Peyer's patch (tissue), 4 donors: ENCODE data around the gene RGS7BP. TPM values are rescaled to one million over a fixed set of nuclear protein-coding genes. Genes with fewer than 3 reads are reported as not detected.

Source experiments
- DNase-seq, 3 donors: peaks; one replicate each; pipeline ENCODE4 v3.0.0-alpha.2; 2017 to 2019
- H3K27ac ChIP-seq, 4 donors: fragments of 200-600 bp; sonication (generic); one replicate each; pipeline ENCODE4 v1.5.1; 2016 to 2019
- H3K27me3 ChIP-seq, 2 donors: fragments of 200-600 bp; sonication (generic); one replicate each; pipeline ENCODE4 v1.5.1; 2019
- H3K36me3 ChIP-seq, 3 donors: fragments of 200-600 bp; sonication (generic); one replicate each; pipeline ENCODE4 v1.5.1; 2016 to 2019
- H3K4me1 ChIP-seq, 4 donors: fragments of 200-600 bp; sonication (generic); one replicate each; pipeline ENCODE4 v1.5.1; 2016 to 2019
- H3K4me3 ChIP-seq, 4 donors: fragments of 200-600 bp; sonication (generic); 1 replicate in 3 of 4; 2 replicates in 1 of 4; pipeline ENCODE4 v1.5.1; 2016 to 2019; ENCODE audit warnings: mild to moderate bottlenecking in 1 of 4
- H3K9me3 ChIP-seq, 4 donors: fragments of 200-600 bp; sonication (generic); one replicate each; pipeline ENCODE4 v1.5.1; 2016 to 2019; ENCODE audit warnings: mild to moderate bottlenecking in 1 of 4
- CTCF ChIP-seq, 6 experiments: fragments of 450-650 bp in 4 of 6; fragments of 200-600 bp in 2 of 6; sonication (generic) in 1 of 6; IDR thresholded peaks; one replicate each; pipeline ENCODE4 v1.5.1; 2017 to 2019; ENCODE audit warnings: antibody characterized with exemption in 6 of 6, mild to moderate bottlenecking in 3 of 6, moderate library complexity in 1 of 6
- POLR2A ChIP-seq, 2 donors: fragments of 450-650 bp; IDR thresholded peaks; one replicate each; pipeline ENCODE4 v1.5.1; 2017; ENCODE audit warnings: antibody characterized with exemption in 2 of 2, mild to moderate bottlenecking in 2 of 2, moderate library complexity in 2 of 2
- total RNA-seq, 4 donors: library from RNA; depleted of rRNA; stranded (reverse); fragments of >200 nt; gene quantifications; one replicate each; pipeline ENCODE4 v1.1.0, GENCODE V29; 2016

RGS7BP gene
- total RNA-seq, 4 donors from 2014 or later = 0.35 to 2.5 (median 1.2) TPM

GRCh38 chr5:64509828-64510227 is 4.0 kb downstream of the RGS7BP start:
- Histone ChIP-seq H3K4me3 (no peak overlapping the region), H3K4me1 (peaks cover 0 to 5% (median 0%) of the 10 kb centered on the region in 4 donors), H3K36me3 (no peaks in the 10 kb centered on the region), H3K27ac (no peak overlapping the region), H3K27me3 (no peaks in the 10 kb centered on the region), H3K9me3 (no peaks in the 10 kb centered on the region)
- DNase-seq = no peak
- TF ChIP-seq CTCF (IDR thresholded peaks at IDR 0.05) (no peak), POLR2A (IDR thresholded peaks at IDR 0.05) (no peak)

GRCh38 chr5:64513492-64513891 is 7.7 kb downstream of the RGS7BP start:
- H3K4me1 ChIP-seq = no peaks in the 10 kb centered on the region
- no peaks in the 10 kb centered on the region for H3K36me3 ChIP-seq
- H3K27ac ChIP-seq = no peak overlapping the region
- H3K9me3 ChIP-seq = no peaks in the 10 kb centered on the region
- no peaks in the 10 kb centered on the region for H3K27me3 ChIP-seq
- no peak overlapping the region for H3K4me3 ChIP-seq
- DNase-seq = no peak
- TF ChIP-seq CTCF (IDR thresholded peaks at IDR 0.05) (no peak), POLR2A (IDR thresholded peaks at IDR 0.05) (no peak)

- Histone ChIP-seq H3K36me3 (no peaks in the 10 kb centered on the region), H3K27ac (no peak overlapping the region), H3K9me3 (no peaks in the 10 kb centered on the region), H3K27me3 (no peaks in the 10 kb centered on the region), H3K4me1 (no peaks in the 10 kb centered on the region), H3K4me3 (no peak overlapping the region)
- TF ChIP-seq POLR2A (IDR thresholded peaks at IDR 0.05) (no peak), CTCF (IDR thresholded peaks at IDR 0.05) (no peak)
- no peak for DNase-seq
These were observed 8.8 kb downstream of the RGS7BP start for GRCh38 chr5:64514612-64515011.

- no peaks in the 10 kb centered on the region for H3K4me1 ChIP-seq
- no peak overlapping the region for H3K27ac ChIP-seq
- H3K9me3 ChIP-seq = no peaks in the 10 kb centered on the region
- no peak overlapping the region for H3K4me3 ChIP-seq
- H3K36me3 ChIP-seq = no peaks in the 10 kb centered on the region
- DNase-seq = no peak
- H3K27me3 ChIP-seq = no peaks in the 10 kb centered on the region
- no peak for TF ChIP-seq CTCF (IDR thresholded peaks at IDR 0.05)
These were observed 10.4 kb downstream of the RGS7BP start for GRCh38 chr5:64516216-64516615.

- Histone ChIP-seq H3K27ac (peak overlapping the region in 1 of 4 donors; percentile 56), H3K36me3 (no peaks in the 10 kb centered on the region), H3K4me1 (no peaks in the 10 kb centered on the region), H3K4me3 (no peak overlapping the region), H3K9me3 (no peaks in the 10 kb centered on the region), H3K27me3 (no peaks in the 10 kb centered on the region)
- TF ChIP-seq CTCF (IDR thresholded peaks at IDR 0.05) = no peak
- no peak for TF ChIP-seq POLR2A (IDR thresholded peaks at IDR 0.05)
- no peak for DNase-seq
These were observed 13.0 kb downstream of the RGS7BP start for GRCh38 chr5:64518793-64519192.

- Histone ChIP-seq H3K27me3 (no peaks in the 10 kb centered on the region), H3K4me1 (no peaks in the 10 kb centered on the region), H3K36me3 (no peaks in the 10 kb centered on the region), H3K4me3 (no peak overlapping the region), H3K9me3 (no peaks in the 10 kb centered on the region), H3K27ac (peak overlapping the region in 1 of 4 donors; percentile 56)
- TF ChIP-seq POLR2A (IDR thresholded peaks at IDR 0.05) (no peak), CTCF (IDR thresholded peaks at IDR 0.05) (no peak)
- peak in 1 of 3 donors; percentile 50 for DNase-seq
These were observed 13.4 kb downstream of the RGS7BP start for GRCh38 chr5:64519263-64519662.
